Liver (tissue), 3 donors: Measurements from ENCODE around the gene ACSL3.

Source experiments
- CTCF ChIP-seq: fragments of 150-350 bp; IDR thresholded peaks from 2 replicates; pipeline ENCODE4 v1.5.1; 2017; ENCODE audit warnings: improper control_type of control experiment, low read depth, low read length; ENCODE audit not compliant: missing input control
- GABPA ChIP-seq, 2 donors: IDR thresholded peaks in 1 of 2; conservative IDR thresholded peaks in 1 of 2; 2 replicates each; pipeline ENCODE4 v1.6.1; 2016; ENCODE audit warnings: antibody characterized with exemption in 2 of 2, mild to moderate bottlenecking in 1 of 2, moderate library complexity in 1 of 2
- MAX ChIP-seq: IDR thresholded peaks from 2 replicates; pipeline ENCODE4 v1.6.1; 2016; ENCODE audit warnings: antibody characterized with exemption
- RAD21 ChIP-seq, 2 donors: IDR thresholded peaks; 2 replicates each; pipeline ENCODE4 v1.6.1; 2016; ENCODE audit warnings: antibody characterized with exemption in 2 of 2, mild to moderate bottlenecking in 2 of 2
- REST ChIP-seq: IDR thresholded peaks from 2 replicates; pipeline ENCODE4 v1.6.1; 2016; ENCODE audit warnings: antibody characterized with exemption, mild to moderate bottlenecking
- SP1 ChIP-seq: IDR thresholded peaks from 2 replicates; pipeline ENCODE4 v1.6.1; 2018; ENCODE audit warnings: antibody characterized with exemption, mild to moderate bottlenecking
- TAF1 ChIP-seq: conservative IDR thresholded peaks from 2 replicates; pipeline ENCODE4 v1.6.1; 2016; ENCODE audit warnings: antibody characterized with exemption, mild to moderate bottlenecking
- ZBTB33 ChIP-seq: IDR thresholded peaks from 2 replicates; pipeline ENCODE4 v1.6.1; 2016; ENCODE audit warnings: antibody characterized with exemption
- donor health status: healthy.
- donor health status: healthy.

GRCh38 chr2:222969491-222969890 lies 108.7 kb downstream of the ACSL3 start:
- TF ChIP-seq CTCF (no peak), SP1 (no peak), RAD21 (IDR thresholded peaks at IDR 0.05) (no peak), GABPA (IDR thresholded peaks at IDR 0.05 in 1 of 2, conservative IDR thresholded peaks at IDR 0.05 in 1 of 2) (no peak), REST (no peak), ZBTB33 (no peak), MAX (no peak), TAF1 (no peak)
